Neural crest cell (in vitro differentiated cells): Measurements from ENCODE around the gene NR5A1. TPM values are rescaled to one million over a fixed set of nuclear protein-coding genes. Genes with fewer than 3 reads are reported as not detected.
A peak's percentile ranks its signal among the peaks of the same experiment; 100 is the strongest.

ENCODE experiments used
- DNase-seq: peaks from one replicate; pipeline ENCODE4 v3.0.0; 2021; ENCODE audit warnings: low read depth, mixed read lengths, low spot score
- H3K27ac Mint-ChIP-seq: one replicate; pipeline ENCODE4 v1.8.0; 2021; ENCODE audit warnings: mild to moderate bottlenecking, mixed read lengths; ENCODE audit not compliant: unreplicated experiment
- H3K27me3 Mint-ChIP-seq: 2 replicates; pipeline ENCODE4 v1.8.0; 2021; ENCODE audit warnings: low read depth, mild to moderate bottlenecking, mixed read lengths
- H3K36me3 Mint-ChIP-seq: 2 replicates; pipeline ENCODE4 v1.8.0; 2021; ENCODE audit warnings: low read depth, mild to moderate bottlenecking, mixed read lengths
- H3K4me1 Mint-ChIP-seq: 2 replicates; pipeline ENCODE4 v1.8.0; 2021; ENCODE audit warnings: mixed read lengths
- H3K4me3 Mint-ChIP-seq: one replicate; pipeline ENCODE4 v1.8.0; 2021; ENCODE audit warnings: mild to moderate bottlenecking, mixed read lengths
- H3K9me3 Mint-ChIP-seq: 2 replicates; pipeline ENCODE4 v1.8.0; 2021; ENCODE audit warnings: mixed read lengths
- total RNA-seq: library from RNA; stranded (reverse); gene quantifications from 2 replicates; pipeline ENCODE4 v1.2.1, GENCODE V29; 2021
- TF ChIP-seq, protein P1 (sequence below): fragments of 200-600 bp; sonication (generic); conservative IDR thresholded peaks from 2 replicates; pipeline ENCODE4 v1.5.0; 2021; ENCODE audit warnings: antibody characterized with exemption, mild to moderate bottlenecking

The NR5A1 gene
- total RNA-seq, 1 donor from 2014 or later = 0.35 TPM

DNA sequence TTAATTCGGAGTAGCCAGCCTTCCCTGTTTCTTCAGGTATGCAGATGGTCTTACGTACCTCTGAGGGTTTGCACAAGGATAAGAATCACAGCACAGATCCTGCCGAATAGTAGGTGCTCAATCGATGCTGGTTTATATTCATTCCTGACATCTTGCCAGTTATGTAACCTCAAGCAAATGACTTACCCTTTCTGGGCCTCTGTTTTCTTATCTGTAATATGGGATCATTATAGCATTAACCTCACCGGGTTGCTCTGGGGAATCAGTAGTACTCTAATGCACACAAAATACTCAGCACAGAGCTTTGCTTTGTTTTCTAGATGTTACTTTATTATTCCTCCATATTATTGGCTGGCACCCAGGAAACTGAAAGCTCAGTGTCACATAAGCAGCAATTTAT is 7.7 kb upstream of the NR5A1 start:
- Mint-ChIP-seq H3K27me3 (peaks cover 10% of the 10 kb centered on the region), H3K4me1 (peaks cover 21% of the 10 kb centered on the region), H3K4me3 (no peak overlapping the region), H3K9me3 (no peaks in the 10 kb centered on the region), H3K36me3 (peaks cover 6% of the 10 kb centered on the region), H3K27ac (no peak overlapping the region)
- no peak for DNase-seq
- TF ChIP-seq, protein P1, sequence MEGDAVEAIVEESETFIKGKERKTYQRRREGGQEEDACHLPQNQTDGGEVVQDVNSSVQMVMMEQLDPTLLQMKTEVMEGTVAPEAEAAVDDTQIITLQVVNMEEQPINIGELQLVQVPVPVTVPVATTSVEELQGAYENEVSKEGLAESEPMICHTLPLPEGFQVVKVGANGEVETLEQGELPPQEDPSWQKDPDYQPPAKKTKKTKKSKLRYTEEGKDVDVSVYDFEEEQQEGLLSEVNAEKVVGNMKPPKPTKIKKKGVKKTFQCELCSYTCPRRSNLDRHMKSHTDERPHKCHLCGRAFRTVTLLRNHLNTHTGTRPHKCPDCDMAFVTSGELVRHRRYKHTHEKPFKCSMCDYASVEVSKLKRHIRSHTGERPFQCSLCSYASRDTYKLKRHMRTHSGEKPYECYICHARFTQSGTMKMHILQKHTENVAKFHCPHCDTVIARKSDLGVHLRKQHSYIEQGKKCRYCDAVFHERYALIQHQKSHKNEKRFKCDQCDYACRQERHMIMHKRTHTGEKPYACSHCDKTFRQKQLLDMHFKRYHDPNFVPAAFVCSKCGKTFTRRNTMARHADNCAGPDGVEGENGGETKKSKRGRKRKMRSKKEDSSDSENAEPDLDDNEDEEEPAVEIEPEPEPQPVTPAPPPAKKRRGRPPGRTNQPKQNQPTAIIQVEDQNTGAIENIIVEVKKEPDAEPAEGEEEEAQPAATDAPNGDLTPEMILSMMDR = no peak

DNA sequence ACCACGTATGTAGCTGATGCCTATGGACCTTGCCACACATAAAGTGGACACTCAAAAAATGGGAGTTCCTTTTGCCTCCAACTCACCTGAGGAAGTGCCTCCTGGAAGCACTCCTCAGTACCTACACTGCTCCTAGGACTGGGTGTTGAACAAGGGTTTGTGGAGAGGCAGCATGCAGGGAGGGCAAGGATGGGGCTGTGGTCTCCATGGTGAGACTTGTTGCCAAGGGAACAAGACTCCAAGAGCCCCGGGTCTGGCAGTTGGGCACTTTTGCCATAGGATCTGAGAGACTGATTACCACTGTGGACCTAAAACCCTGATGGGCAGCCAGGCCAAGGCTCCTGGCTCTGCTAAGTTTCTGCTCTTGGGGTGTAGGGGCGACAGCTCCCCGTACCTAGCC is 6.9 kb upstream of the NR5A1 start:
- H3K4me1 Mint-ChIP-seq = peaks cover 17% of the 10 kb centered on the region
- peaks cover 6% of the 10 kb centered on the region for H3K36me3 Mint-ChIP-seq
- no peaks in the 10 kb centered on the region for H3K9me3 Mint-ChIP-seq
- TF ChIP-seq, protein P1 = no peak
- H3K27ac Mint-ChIP-seq = peak overlapping the region; percentile 72
- H3K27me3 Mint-ChIP-seq = peaks cover 10% of the 10 kb centered on the region
- H3K4me3 Mint-ChIP-seq = no peak overlapping the region
- DNase-seq = no peak

DNA sequence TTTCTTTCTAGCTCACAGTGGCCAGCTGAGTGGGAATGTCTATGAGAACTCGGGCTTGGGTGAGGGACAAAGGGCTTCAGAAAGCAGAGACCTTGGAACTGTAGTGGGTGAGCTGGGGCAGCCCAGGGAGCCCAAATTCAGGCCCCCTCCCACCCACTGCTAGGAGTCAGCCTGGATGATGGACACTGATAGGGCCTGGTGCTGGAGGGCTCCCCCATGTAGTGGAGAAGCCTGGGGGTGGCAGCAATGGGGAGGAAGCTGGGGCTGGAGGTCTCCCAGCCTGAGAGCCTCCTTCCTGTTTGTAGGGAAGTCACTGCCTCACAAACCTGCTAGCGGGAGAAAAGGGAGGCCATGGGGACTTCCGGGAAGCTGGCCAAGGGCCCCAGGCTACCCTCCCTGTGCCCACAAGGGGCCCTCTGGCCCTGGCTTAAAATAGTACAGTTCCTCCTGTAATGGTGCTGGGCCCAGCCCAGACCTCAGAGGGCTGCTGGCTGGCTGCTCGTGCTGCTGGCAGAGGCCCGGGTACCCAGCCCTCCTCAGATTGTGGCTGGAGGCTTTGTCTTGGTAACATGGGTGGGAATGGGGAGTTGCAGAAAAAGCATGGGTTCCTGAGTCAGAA is 6.3 kb upstream of the NR5A1 start:
- Mint-ChIP-seq H3K27ac (no peak overlapping the region), H3K9me3 (no peaks in the 10 kb centered on the region), H3K4me3 (peak overlapping the region; percentile 18), H3K27me3 (peaks cover 10% of the 10 kb centered on the region), H3K4me1 (peaks cover 16% of the 10 kb centered on the region), H3K36me3 (peaks cover 6% of the 10 kb centered on the region)
- DNase-seq = no peak
- TF ChIP-seq, protein P1 = no peak

DNA sequence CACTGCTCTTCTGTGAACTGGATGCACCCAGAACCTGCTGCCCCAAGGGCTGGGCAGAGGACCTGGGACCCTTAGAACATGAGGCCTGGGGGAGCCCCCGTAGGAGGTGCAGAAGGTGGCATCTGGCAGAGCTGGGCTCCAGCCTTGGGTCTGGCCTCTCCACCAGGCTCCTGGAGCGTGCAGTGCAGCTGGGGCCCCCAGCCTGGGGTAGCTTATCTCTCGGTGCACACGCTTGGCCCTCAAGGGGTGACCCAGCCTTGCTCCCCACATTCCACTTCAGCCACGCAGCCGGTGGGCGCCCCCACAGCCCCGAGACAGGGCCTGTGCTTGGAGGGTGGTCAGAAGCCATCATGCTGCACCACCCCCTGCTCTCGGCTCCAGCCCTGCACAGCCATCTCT is 5.6 kb upstream of the NR5A1 start:
- H3K36me3 Mint-ChIP-seq = peaks cover 6% of the 10 kb centered on the region
- H3K4me3 Mint-ChIP-seq = peak overlapping the region; percentile 18
- H3K27ac Mint-ChIP-seq = no peak overlapping the region
- H3K27me3 Mint-ChIP-seq = peaks cover 13% of the 10 kb centered on the region
- no peak for DNase-seq
- no peaks in the 10 kb centered on the region for H3K9me3 Mint-ChIP-seq
- peaks cover 16% of the 10 kb centered on the region for H3K4me1 Mint-ChIP-seq
- TF ChIP-seq, protein P1 = no peak

DNA sequence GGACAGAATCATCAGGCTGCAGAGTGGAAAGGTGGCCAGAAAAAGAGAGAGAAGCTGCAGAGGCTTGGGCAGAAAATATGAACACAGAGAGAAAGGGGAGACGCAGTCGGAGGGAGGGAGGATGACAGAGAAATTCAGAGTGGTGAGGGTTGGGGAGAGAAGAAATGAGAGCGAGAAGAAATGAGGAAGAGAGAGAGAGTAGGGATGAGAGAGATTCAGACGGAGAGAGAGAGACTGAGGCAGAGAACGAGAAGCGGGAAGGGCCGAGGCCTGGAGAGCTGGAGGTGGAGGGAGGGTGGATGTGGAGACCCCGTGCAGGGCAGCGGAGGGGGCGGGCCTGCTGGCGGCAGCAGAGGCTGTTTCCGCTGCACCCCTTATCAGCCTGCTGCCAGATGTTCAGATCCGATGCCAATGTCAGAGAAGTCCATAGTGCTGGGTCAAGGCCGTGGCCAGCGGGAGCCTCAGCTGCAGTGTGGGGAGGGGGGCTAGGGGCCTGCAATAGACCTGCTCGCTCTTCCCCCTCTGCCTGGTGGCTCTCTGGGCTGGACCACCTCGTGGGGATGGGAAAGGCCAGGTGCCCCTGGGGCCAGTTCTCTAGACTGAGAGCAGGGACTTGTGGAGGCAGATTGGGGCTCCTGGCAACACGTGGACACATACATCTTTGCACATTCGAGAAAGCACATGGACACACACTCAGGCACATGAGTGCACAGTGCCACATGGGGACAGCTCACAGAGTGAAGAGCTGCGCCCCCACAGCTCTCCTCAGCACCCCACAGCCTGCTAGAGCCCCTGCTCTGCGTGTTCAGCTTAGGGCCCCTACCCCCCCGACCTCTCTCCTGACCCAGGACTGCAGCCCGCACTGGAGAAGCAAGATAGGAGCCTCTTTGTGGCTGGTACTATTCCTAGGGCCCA is 4.9 kb upstream of the NR5A1 start:
- TF ChIP-seq, protein P1 = no peak
- H3K4me3 Mint-ChIP-seq = peak overlapping the region; percentile 8
- H3K27ac Mint-ChIP-seq = peak overlapping the region; percentile 76
- peaks cover 17% of the 10 kb centered on the region for H3K27me3 Mint-ChIP-seq
- peaks cover 16% of the 10 kb centered on the region for H3K4me1 Mint-ChIP-seq
- peaks cover 6% of the 10 kb centered on the region for H3K36me3 Mint-ChIP-seq
- no peaks in the 10 kb centered on the region for H3K9me3 Mint-ChIP-seq
- DNase-seq = no peak
